BE2C (cell line): ENCODE data around the gene PIK3CB.
A peak's percentile ranks its signal among the peaks of the same experiment; 100 is the strongest.
"Not testable (repeated sequence)": the region's sequence is repeated elsewhere in the genome, so short reads cannot be mapped to it uniquely, and the experiment has no call there.

Experiments
- DNase-seq: peaks from one replicate; pipeline ENCODE4 v3.0.0-alpha.2; 2020
- H3K27me3 ChIP-seq: fragments of 250-450 bp; sonication (Bioruptor Pico); 2 replicates; pipeline ENCODE4 v1.5.1; 2020; ENCODE audit warnings: mild to moderate bottlenecking
- H3K36me3 ChIP-seq: fragments of 250-450 bp; sonication (Bioruptor Pico); 2 replicates; pipeline ENCODE4 v1.5.1; 2020; ENCODE audit warnings: mild to moderate bottlenecking
- H3K4me1 ChIP-seq: fragments of 250-450 bp; sonication (Bioruptor Pico); 2 replicates; pipeline ENCODE4 v1.5.1; 2020
- H3K4me3 ChIP-seq: 2 replicates; pipeline ENCODE4 v1.5.1; 2011; ENCODE audit warnings: low read depth, low read length
- H3K9me3 ChIP-seq: fragments of 250-450 bp; sonication (Bioruptor Pico); 2 replicates; pipeline ENCODE4 v1.5.1; 2020
- CTCF ChIP-seq: IDR thresholded peaks from 2 replicates; pipeline ENCODE4 v1.5.1; 2012; ENCODE audit warnings: mild to moderate bottlenecking, low read depth, low read length

Gene PIK3CB

GRCh38 chr3:138845181-138845601, 10.5 kb upstream of the PIK3CB start:
- H3K9me3 ChIP-seq = no peaks in the 10 kb centered on the region
- no peak overlapping the region for H3K4me3 ChIP-seq
- H3K4me1 ChIP-seq = no peaks in the 10 kb centered on the region
- TF ChIP-seq CTCF = no peak
- no peak for DNase-seq
- H3K27me3 ChIP-seq = no peaks in the 10 kb centered on the region
- no peaks in the 10 kb centered on the region for H3K36me3 ChIP-seq

- no peaks in the 10 kb centered on the region for H3K27me3 ChIP-seq
Observed at GRCh38 chr3:138842483-138843188, 7.9 kb upstream of the PIK3CB start.

GRCh38 chr3:138838385-138838784, 3.7 kb upstream of the PIK3CB start:
- not testable (repeated sequence) for H3K27me3 ChIP-seq, DNase-seq, H3K4me1 ChIP-seq, H3K4me3 ChIP-seq, H3K9me3 ChIP-seq, H3K36me3 ChIP-seq

More at GRCh38 chr3:138842483-138843188, 7.9 kb upstream of the PIK3CB start:
- no peaks in the 10 kb centered on the region for H3K36me3 ChIP-seq
- H3K9me3 ChIP-seq = no peaks in the 10 kb centered on the region
- H3K4me3 ChIP-seq = no peak overlapping the region
- H3K4me1 ChIP-seq = no peaks in the 10 kb centered on the region
- DNase-seq = no peak
- no peak for TF ChIP-seq CTCF

GRCh38 chr3:138835846-138836245, 1.1 kb upstream of the PIK3CB start:
- not testable (repeated sequence) for H3K36me3 ChIP-seq, DNase-seq, H3K27me3 ChIP-seq

GRCh38 chr3:138835397-138835757, 649 bp upstream of the PIK3CB start:
- Histone ChIP-seq H3K4me1 (no peaks in the 10 kb centered on the region; the same call in 1 of the 2 replicates), H3K36me3 (no peaks in the 10 kb centered on the region), H3K27me3 (no peaks in the 10 kb centered on the region), H3K9me3 (no peaks in the 10 kb centered on the region), H3K4me3 (peak overlapping the region; percentile 67)
- TF ChIP-seq CTCF = no peak
- DNase-seq = no peak

More at GRCh38 chr3:138835846-138836245, 1.1 kb upstream of the PIK3CB start:
- not testable (repeated sequence) for H3K4me3 ChIP-seq, H3K9me3 ChIP-seq, H3K4me1 ChIP-seq

- Histone ChIP-seq H3K4me1 (no peaks in the 10 kb centered on the region; the same call in 1 of the 2 replicates), H3K27me3 (no peaks in the 10 kb centered on the region), H3K9me3 (no peaks in the 10 kb centered on the region), H3K36me3 (no peaks in the 10 kb centered on the region), H3K4me3 (peak overlapping the region; percentile 94)
- peak; percentile 18; the same call in 1 of the 2 replicates for TF ChIP-seq CTCF
- no peak for DNase-seq
Observed at GRCh38 chr3:138833899-138834595, 681 bp downstream of the PIK3CB start.

- H3K4me3 ChIP-seq, H3K4me1 ChIP-seq: not testable (repeated sequence)
Observed at GRCh38 chr3:138832473-138833057, 2.2 kb downstream of the PIK3CB start.

More at GRCh38 chr3:138832473-138833057, 2.2 kb downstream of the PIK3CB start:
- H3K9me3 ChIP-seq, DNase-seq, H3K36me3 ChIP-seq, H3K27me3 ChIP-seq: not testable (repeated sequence)
